ENCODE measurements around the gene TIAM2. TPM values are rescaled to one million over a fixed set of nuclear protein-coding genes. Genes with fewer than 3 reads are reported as not detected.

Gene TIAM2
- total and polyA plus RNA-seq, 10 of the 15 experiments (the other 5 are each of a cell fraction or from before 2014, with no cell fraction given) = 1.1 to 10.5 (median 2.3) TPM

- Histone ChIP-seq H3K9me3 (replicated peaks; ENCODE audit: control insufficient read depth, insufficient read depth, low read length) (no peaks in the 10 kb centered on the region), H3K79me2 (ENCODE audit: control insufficient read depth, insufficient read depth, low read length) (no peaks in the 10 kb centered on the region; the same call in 1 of the 2 replicates), H2AFZ (ENCODE audit: control insufficient read depth, low read depth, low read length) (no peak overlapping the region), H3K4me1 (ENCODE audit: control insufficient read depth, insufficient read depth, low read length) (no peaks in the 10 kb centered on the region), H3K4me2 (ENCODE audit: control insufficient read depth, insufficient read depth) (no peak overlapping the region), H3K36me3 (ENCODE audit: control insufficient read depth in 2 of 2, insufficient read depth in 2 of 2, low read length in 1 of 2) (peaks cover 1 to 21% of the 10 kb centered on the region in 2 experiments), H3K27ac (ENCODE audit: control insufficient read depth, insufficient read depth) (no peak overlapping the region), H3K9ac (ENCODE audit: control insufficient read depth, insufficient read depth, low read length) (no peak overlapping the region), H3K27me3 (replicated peaks in 1 of 2; ENCODE audit: control insufficient read depth in 2 of 2, insufficient read depth in 2 of 2, low read length in 1 of 2) (no peaks in the 10 kb centered on the region), H4K20me1 (ENCODE audit: control insufficient read depth, insufficient read depth) (no peaks in the 10 kb centered on the region), H3K4me3 (no peak overlapping the region)
- ATAC-seq (no peak), DNase-seq (ENCODE audit: low read depth, low spot score) (no peak), FAIRE-seq (peak; percentile 13)
- BruUV-seq (replicated peaks) = no TSS peak
- WGBS (ENCODE audit: insufficient coverage, insufficient replicate concordance, low lambda C conversion rate, missing lambda C conversion rate) = 65% methylated on average over 2 of the region's 2 CpGs
- in situ Hi-C loops (cut with MboI) = no loop called here
- POLR2A ChIA-PET = no interaction called here
- TF ChIP-seq FOS (IDR thresholded peaks at IDR 0.05; ENCODE audit: borderline replicate concordance, extremely low read depth, insufficient read length) (no peak), ASH2L (IDR thresholded peaks at IDR 0.05; ENCODE audit: borderline replicate concordance, low read depth) (no peak), SREBF2 (IDR thresholded peaks at IDR 0.05; ENCODE audit: low read length) (no peak), ZNF274 (IDR thresholded peaks at IDR 0.05; ENCODE audit: insufficient read depth, insufficient read length) (no peak), SMAD5 (IDR thresholded peaks at IDR 0.05; ENCODE audit: low read depth) (no peak), MXI1 (IDR thresholded peaks at IDR 0.05; ENCODE audit: low read depth, low read length) (no peak), RELB (IDR thresholded peaks at IDR 0.05; ENCODE audit: low read depth) (no peak), NFIC (IDR thresholded peaks at IDR 0.05; ENCODE audit: low read depth, low read length) (no peak), MEF2A (IDR thresholded peaks at IDR 0.05; ENCODE audit: insufficient read depth, low read depth, low read length) (no peak), TCF12 (IDR thresholded peaks at IDR 0.05; ENCODE audit: low read depth, low read length) (no peak), MTA2 (IDR thresholded peaks at IDR 0.05; ENCODE audit: low read depth) (no peak), YBX1 (IDR thresholded peaks at IDR 0.05) (no peak), PML (IDR thresholded peaks at IDR 0.05; ENCODE audit: low read length) (no peak), CEBPB (IDR thresholded peaks at IDR 0.05; ENCODE audit: borderline replicate concordance in 1 of 2, low read depth in 2 of 2, low read length in 2 of 2) (no peak), KAT2A (conservative IDR thresholded peaks at IDR 0.05; ENCODE audit: control insufficient read depth, low read depth, low read length) (no peak)
- RAD21 ChIA-PET (ENCODE audit: unreplicated experiment) = interaction anchor here (1.4 kb wide), 1 partner anchor 37 kb away, joined by 3 read pairs; no protein-coding TSS in a partner anchor
- SMC1A ChIA-PET (ENCODE audit: uncharacterized antibody, unreplicated experiment) = no interaction called here
- CTCF ChIA-PET = no interaction called here
- intact Hi-C loops (cut with micrococcal nuclease; ENCODE audit: unreplicated experiment) = no loop called here
Observed at GRCh38 chr6:155274106-155274505, 279.0 kb downstream of the TIAM2 start.

All from GM12878 (cell line).